GM10847 (cell line): ENCODE results near the gene TOP2B.

Source experiments
- POLR2A ChIP-seq: IDR thresholded peaks from 2 replicates; pipeline ENCODE4 v1.6.1; 2011; ENCODE audit not compliant: insufficient read length; ENCODE audit errors: extremely low read depth

The TOP2B gene, protein sequence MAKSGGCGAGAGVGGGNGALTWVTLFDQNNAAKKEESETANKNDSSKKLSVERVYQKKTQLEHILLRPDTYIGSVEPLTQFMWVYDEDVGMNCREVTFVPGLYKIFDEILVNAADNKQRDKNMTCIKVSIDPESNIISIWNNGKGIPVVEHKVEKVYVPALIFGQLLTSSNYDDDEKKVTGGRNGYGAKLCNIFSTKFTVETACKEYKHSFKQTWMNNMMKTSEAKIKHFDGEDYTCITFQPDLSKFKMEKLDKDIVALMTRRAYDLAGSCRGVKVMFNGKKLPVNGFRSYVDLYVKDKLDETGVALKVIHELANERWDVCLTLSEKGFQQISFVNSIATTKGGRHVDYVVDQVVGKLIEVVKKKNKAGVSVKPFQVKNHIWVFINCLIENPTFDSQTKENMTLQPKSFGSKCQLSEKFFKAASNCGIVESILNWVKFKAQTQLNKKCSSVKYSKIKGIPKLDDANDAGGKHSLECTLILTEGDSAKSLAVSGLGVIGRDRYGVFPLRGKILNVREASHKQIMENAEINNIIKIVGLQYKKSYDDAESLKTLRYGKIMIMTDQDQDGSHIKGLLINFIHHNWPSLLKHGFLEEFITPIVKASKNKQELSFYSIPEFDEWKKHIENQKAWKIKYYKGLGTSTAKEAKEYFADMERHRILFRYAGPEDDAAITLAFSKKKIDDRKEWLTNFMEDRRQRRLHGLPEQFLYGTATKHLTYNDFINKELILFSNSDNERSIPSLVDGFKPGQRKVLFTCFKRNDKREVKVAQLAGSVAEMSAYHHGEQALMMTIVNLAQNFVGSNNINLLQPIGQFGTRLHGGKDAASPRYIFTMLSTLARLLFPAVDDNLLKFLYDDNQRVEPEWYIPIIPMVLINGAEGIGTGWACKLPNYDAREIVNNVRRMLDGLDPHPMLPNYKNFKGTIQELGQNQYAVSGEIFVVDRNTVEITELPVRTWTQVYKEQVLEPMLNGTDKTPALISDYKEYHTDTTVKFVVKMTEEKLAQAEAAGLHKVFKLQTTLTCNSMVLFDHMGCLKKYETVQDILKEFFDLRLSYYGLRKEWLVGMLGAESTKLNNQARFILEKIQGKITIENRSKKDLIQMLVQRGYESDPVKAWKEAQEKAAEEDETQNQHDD (N-terminal part only)

GRCh38 chr3:25664812-25665314 lies at the start of gene TOP2B:
TSS of gene TOP2B (minus strand) at chr3:25664907. CDS start at chr3:25664297, 610 bp downstream.
- peak; percentile 64 for TF ChIP-seq POLR2A

DNA sequence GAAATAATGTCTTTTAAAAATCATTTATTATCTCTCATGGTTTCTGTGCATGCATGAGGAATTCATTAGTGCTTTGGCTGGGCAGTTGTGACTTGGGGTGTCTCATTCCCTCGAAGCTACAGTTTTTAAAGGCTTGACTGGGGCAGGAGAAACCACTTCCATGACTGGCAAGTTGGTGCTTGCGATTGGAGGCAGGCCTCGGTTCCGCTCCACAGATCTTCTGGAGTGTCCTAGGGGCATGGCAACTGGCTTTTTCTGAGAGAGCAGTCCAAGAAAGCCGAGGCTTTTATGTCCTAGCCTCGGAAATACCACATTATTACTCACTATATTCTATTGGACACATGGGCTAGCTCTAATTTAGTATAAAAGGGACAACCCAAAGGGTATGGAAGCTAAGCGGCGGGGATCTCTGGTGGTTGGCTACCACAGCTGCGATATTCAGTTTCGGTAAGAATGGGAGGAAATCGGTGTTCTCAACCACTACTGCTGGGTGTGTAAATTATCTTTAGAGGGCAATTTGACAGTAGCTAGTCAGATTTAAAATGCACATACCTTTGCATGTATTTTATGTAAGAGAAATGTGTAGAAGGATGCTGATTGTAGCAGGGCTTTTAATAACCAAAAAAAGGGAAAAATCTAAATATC lies 48.8 kb upstream of the TOP2B start:
- no peak for TF ChIP-seq POLR2A

GRCh38 chr3:25711090-25711489 lies 46.4 kb upstream of the TOP2B start:
- TF ChIP-seq POLR2A, result no peak

DNA sequence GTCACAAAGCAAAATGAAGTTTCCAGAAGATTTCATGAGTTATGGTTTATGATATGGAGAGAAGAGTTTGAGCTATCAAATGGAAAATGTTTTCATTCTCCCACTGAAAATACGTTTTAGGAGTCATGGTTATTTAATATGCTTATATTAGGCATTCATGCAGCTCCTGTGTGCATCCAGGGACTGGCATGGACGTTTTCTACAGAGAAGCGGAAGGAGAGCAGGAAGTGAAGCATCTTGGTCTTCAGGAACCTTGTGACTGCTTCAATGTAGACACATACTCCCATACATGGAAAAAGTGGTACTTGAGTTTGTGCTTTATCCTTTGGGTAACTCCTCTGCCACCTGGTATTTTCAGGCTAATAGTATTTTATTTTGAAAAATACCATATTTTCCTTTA lies 43.3 kb upstream of the TOP2B start:
- TF ChIP-seq POLR2A, result no peak

- no peak for TF ChIP-seq POLR2A
Observed at GRCh38 chr3:25707268-25707926, 42.7 kb upstream of the TOP2B start.

GRCh38 chr3:25706213-25706612 lies 41.5 kb upstream of the TOP2B start:
- no peak for TF ChIP-seq POLR2A

DNA sequence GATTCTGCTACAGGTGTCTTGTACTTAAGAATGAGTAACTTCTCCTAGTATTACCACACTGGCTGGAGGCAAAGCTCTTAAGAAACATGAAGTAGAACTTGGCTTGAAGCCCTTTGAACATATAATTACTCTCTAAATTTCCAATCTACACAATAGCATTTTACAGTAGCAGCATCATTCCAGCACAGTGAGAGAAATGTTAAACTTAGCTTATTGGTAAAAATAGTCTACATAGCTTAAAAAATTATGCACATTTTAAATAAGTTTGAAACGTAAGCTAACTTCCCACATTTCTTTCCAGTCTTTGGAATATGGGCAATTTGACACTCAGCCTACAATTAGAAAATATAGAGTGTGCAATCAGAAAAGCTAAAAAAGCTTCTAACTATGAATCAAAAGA lies 32.8 kb upstream of the TOP2B start:
- no peak for TF ChIP-seq POLR2A

DNA sequence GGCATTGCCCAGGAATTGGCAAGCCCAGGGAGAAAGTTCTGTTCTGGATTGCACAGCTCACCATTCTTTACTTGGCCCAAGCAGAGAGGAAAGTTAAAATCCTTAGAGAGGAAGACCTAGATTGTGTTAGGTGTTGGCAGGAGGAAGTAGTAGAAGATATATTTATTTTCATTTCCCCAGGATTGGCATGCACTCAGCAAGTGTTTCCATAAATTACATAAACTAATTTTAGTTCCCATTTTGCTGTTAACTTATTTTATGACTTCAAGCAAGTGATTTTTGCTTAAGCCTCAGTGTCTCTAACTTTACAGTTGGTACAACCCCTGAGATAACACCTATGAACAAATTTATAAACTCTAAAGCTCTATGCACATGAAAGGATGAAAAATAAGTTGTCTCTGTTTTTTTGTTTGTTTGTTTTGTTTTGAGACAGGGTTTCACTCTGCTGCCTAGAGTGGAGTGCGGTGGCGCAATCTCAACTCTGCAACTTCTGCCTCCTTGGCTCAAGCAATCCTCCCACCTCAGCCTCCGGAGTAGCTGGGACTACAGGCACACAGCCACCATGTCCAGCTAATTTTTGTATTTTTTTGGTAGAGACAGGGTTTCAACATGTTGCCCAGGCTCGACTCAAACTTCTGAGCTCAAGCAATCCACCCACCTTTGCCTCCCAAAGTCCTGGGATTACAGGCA lies 31.2 kb upstream of the TOP2B start:
- TF ChIP-seq POLR2A, result no peak

GRCh38 chr3:25693238-25693637 lies 28.5 kb upstream of the TOP2B start:
- no peak for TF ChIP-seq POLR2A

- TF ChIP-seq POLR2A, result no peak
Observed at GRCh38 chr3:25692341-25692740, 27.6 kb upstream of the TOP2B start.

DNA sequence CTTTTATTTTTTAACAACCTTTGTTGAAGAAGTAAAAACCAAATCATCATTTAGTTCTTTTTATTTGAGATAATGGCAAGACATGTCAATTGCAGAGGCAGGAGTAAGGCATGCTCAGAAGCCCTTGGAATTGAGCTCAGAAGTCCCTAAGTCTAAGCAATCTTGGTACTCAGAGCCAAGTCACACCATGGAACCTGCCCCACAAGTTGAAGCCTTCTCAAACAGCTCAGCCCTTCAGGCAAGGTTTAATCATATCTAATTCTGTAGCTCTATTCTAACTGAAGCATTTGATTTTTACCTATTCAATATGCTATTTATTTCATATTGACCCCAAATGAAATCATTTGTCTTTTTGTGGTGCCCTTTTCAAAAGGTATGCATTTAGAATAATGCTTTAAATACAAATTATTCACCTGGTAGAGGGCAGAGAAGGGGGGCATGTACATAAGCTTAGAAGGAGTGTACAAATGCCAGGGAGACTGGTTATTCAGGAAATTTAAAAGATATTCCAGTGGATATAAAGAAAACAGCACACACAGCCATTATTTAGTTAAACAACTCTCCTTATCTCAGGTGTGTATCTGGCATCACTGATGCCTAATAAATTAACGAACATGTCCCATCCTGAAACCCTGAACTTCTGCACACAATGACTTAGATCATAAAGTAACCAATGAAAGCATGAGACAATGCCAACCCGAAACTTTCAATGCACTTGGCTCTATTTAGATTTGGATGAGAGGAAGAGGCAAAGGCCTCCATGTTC lies 26.2 kb upstream of the TOP2B start:
- no peak for TF ChIP-seq POLR2A

DNA sequence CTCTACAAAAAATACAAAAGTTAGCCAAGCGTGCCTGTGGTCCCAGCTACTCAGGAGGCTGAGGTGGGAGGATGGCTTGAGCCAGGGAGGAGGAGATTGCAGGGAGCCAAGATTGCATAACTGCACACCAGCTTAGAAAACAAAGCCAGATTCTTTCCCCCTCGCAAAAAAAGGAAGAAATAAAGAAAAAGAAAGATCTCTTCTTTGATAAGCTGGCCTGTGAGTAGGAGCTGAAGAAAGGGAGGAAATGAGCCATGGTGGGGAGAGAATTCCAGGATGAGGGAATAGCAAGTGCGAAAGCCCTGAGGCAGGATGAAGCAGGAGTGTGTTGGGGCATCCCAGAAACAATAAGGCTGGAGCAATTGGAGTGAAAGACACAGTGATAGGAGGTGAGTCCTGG lies 24.5 kb upstream of the TOP2B start:
- no peak for TF ChIP-seq POLR2A

- TF ChIP-seq POLR2A, result no peak
Observed at GRCh38 chr3:25687742-25688141, 23.0 kb upstream of the TOP2B start.
